Endothelial cell of umbilical vein (primary cell): ENCODE data around the gene FAR1.

Experiments
- CTCF ChIP-seq, 2 donors: IDR thresholded peaks; 1 replicate in 1 of 2; 2 replicates in 1 of 2; pipeline ENCODE4 v1.5.1; 2011; ENCODE audit warnings: low read length in 2 of 2, mild to moderate bottlenecking in 2 of 2, moderate library complexity in 2 of 2, control low read depth in 1 of 2, inconsistent platforms in 1 of 2, low read depth in 1 of 2; ENCODE audit not compliant: insufficient read depth in 1 of 2; ENCODE audit errors: extremely low read depth in 1 of 2
- EZH2 ChIP-seq: IDR thresholded peaks from 2 replicates; pipeline ENCODE4 v1.6.1; 2012; ENCODE audit warnings: borderline replicate concordance, low read depth, mild to moderate bottlenecking, moderate library complexity, low read length, inconsistent platforms; ENCODE audit not compliant: severe bottlenecking
- POLR2A ChIP-seq: IDR thresholded peaks from 2 replicates; pipeline ENCODE4 v1.6.1; 2012; ENCODE audit warnings: low read depth, mild to moderate bottlenecking, control low read depth, low read length

DNA sequence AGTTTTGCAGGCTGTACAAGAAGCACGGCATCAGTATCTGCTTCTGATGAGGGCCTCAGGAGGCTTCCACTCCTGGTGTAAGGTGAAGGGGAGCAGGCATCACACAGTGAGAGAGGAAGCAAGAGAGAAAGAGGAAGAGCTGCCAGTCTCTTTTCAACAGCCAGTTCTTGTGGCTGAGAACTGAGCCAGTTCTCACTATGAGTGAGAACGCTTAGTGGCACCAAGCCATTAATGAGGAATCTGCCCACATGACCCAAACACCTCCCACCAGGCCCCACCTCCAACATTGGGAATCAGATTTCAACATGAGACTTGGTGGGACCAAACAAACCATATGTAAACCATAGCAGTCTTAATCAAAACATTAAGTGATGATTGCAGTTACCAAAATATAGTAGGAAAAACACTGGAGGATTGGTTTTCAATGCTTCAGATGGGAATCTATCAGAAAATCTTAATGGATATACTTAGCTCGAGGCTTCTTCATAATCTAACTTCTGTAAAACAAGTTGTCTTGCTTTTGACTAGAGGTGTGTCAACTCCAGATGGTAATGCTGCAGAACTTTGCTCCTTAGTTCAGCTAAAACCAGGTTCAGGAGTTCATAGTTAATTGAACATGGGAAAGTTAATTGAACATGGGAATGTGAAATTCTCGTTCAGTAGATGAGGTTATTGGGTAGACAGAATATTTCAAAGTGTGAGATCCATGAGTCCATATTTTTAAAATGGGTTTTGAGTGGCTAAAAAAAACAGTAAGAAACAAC is 12.2 kb downstream of the FAR1 start:
- no peak for TF ChIP-seq POLR2A
- TF ChIP-seq EZH2, result no peak
- no peak for TF ChIP-seq CTCF (IDR thresholded peaks at IDR 0.05; ENCODE audit: extremely low read depth in 1 of 2, insufficient read depth in 1 of 2, low read depth in 1 of 2, low read length in 2 of 2)
